HG03039 (cell line): ENCODE measurements around the gene UVRAG.
"Not testable (repeated sequence)": the region's sequence is repeated elsewhere in the genome, so short reads cannot be mapped to it uniquely, and the experiment has no call there.

Experiments
- ATAC-seq: cut with Tn5 transposase; IDR thresholded peaks from one replicate; pipeline ENCODE4 v1.9.1; 2021; ENCODE audit warnings: mild to moderate bottlenecking, moderate library complexity; ENCODE audit not compliant: unreplicated experiment

Gene UVRAG

GRCh38 chr11:76048763-76049162 is 233.8 kb downstream of the UVRAG start:
- no peak for ATAC-seq

GRCh38 chr11:76049511-76049910 is 234.5 kb downstream of the UVRAG start:
- ATAC-seq, result no peak

GRCh38 chr11:76051937-76052336 is 236.9 kb downstream of the UVRAG start:
- no peak for ATAC-seq

GRCh38 chr11:76054330-76054729 is 239.3 kb downstream of the UVRAG start:
- ATAC-seq, result no peak

- ATAC-seq, result no peak
These were observed 241.9 kb downstream of the UVRAG start for GRCh38 chr11:76056876-76057275.

- not testable (repeated sequence) for ATAC-seq
These were observed 245.5 kb downstream of the UVRAG start for GRCh38 chr11:76060475-76061036.

- peak; percentile 98 for ATAC-seq
These were observed 247.7 kb downstream of the UVRAG start for GRCh38 chr11:76062733-76063132.

- no peak for ATAC-seq
These were observed 249.2 kb downstream of the UVRAG start for GRCh38 chr11:76064192-76064591.

GRCh38 chr11:76067099-76067498 is 252.1 kb downstream of the UVRAG start:
- no peak for ATAC-seq

GRCh38 chr11:76069001-76069400 is 254.0 kb downstream of the UVRAG start:
- ATAC-seq, result no peak

- ATAC-seq, result no peak
These were observed 256.1 kb downstream of the UVRAG start for GRCh38 chr11:76071090-76071489.

GRCh38 chr11:76073724-76074123 is 258.7 kb downstream of the UVRAG start:
- ATAC-seq, result no peak

GRCh38 chr11:76074148-76075095 is 259.4 kb downstream of the UVRAG start:
- ATAC-seq, result no peak

GRCh38 chr11:76075716-76076115 is 260.7 kb downstream of the UVRAG start:
- ATAC-seq, result no peak

- not testable (repeated sequence) for ATAC-seq
These were observed 261.2 kb downstream of the UVRAG start for GRCh38 chr11:76076253-76076652.

- ATAC-seq, result no peak
These were observed 261.7 kb downstream of the UVRAG start for GRCh38 chr11:76076749-76077148.

- ATAC-seq, result no peak
These were observed 262.7 kb downstream of the UVRAG start for GRCh38 chr11:76077575-76078150.

GRCh38 chr11:76081084-76081483 is 266.1 kb downstream of the UVRAG start:
- ATAC-seq, result not testable (repeated sequence)

GRCh38 chr11:76083563-76084451 is 268.8 kb downstream of the UVRAG start:
- ATAC-seq, result no peak

- ATAC-seq, result no peak
These were observed 270.3 kb downstream of the UVRAG start for GRCh38 chr11:76085270-76085669.
